Measurements from ENCODE around the gene PIEZO1. TPM values are rescaled to one million over a fixed set of nuclear protein-coding genes. Genes with fewer than 3 reads are reported as not detected.

PIEZO1 gene
- total RNA-seq, 6 experiments from 2014 or later, result 48.9 to 91.9 (median 64.4) TPM

GRCh38 chr16:88713568-88714419 is 71.2 kb downstream of the PIEZO1 start:
- ATAC-seq (peak in 2 of 4 donors; percentile 1 to 45), DNase-seq (no peak)

GRCh38 chr16:88713054-88713453 is 72.0 kb downstream of the PIEZO1 start:
- H3K36me3 ChIP-seq, result peaks cover 0 to 45% (median 17%) of the 10 kb centered on the region in 4 donors
- intact Hi-C loops (cut with DNase I), result no loop called here

More at GRCh38 chr16:88713568-88714419, 71.2 kb downstream of the PIEZO1 start:
- H3K4me1 ChIP-seq, result no peaks in the 10 kb centered on the region
- no peaks in the 10 kb centered on the region for H3K27me3 ChIP-seq
- 0% methylated on average over 1 of the region's 30 CpGs for WGBS (ENCODE audit: insufficient coverage, low coverage, low lambda C conversion rate, missing lambda C conversion rate)
- no peaks in the 10 kb centered on the region for H3K9me3 ChIP-seq
- peaks cover 0 to 52% (median 17%) of the 10 kb centered on the region in 4 donors for H3K36me3 ChIP-seq
- H3K4me3 ChIP-seq, result no peak overlapping the region
- H3K27ac ChIP-seq, result no peak overlapping the region
- intact Hi-C loops (cut with DNase I), result no loop called here
- TF ChIP-seq CTCF (IDR thresholded peaks at IDR 0.05), result no peak
- no peak for TF ChIP-seq POLR2A (IDR thresholded peaks at IDR 0.05)

GRCh38 chr16:88712362-88712979 is 72.5 kb downstream of the PIEZO1 start:
- H3K36me3 ChIP-seq, result peaks cover 0 to 40% (median 17%) of the 10 kb centered on the region in 4 donors
- DNase-seq, result no peak

More at GRCh38 chr16:88713054-88713453, 72.0 kb downstream of the PIEZO1 start:
- Histone ChIP-seq H3K4me1 (no peaks in the 10 kb centered on the region), H3K9me3 (no peaks in the 10 kb centered on the region), H3K27me3 (no peaks in the 10 kb centered on the region), H3K4me3 (no peak overlapping the region), H3K27ac (no peak overlapping the region)
- TF ChIP-seq CTCF (IDR thresholded peaks at IDR 0.05), result no peak
- TF ChIP-seq POLR2A (IDR thresholded peaks at IDR 0.05), result no peak
- WGBS (ENCODE audit: insufficient coverage, low coverage, low lambda C conversion rate, missing lambda C conversion rate), result 82% methylated on average over 4 of the region's 15 CpGs
- ATAC-seq, result no peak
- no peak for DNase-seq

More at GRCh38 chr16:88712362-88712979, 72.5 kb downstream of the PIEZO1 start:
- Histone ChIP-seq H3K9me3 (no peaks in the 10 kb centered on the region), H3K4me1 (peaks cover 0 to 1% (median 0%) of the 10 kb centered on the region in 4 donors), H3K27ac (no peak overlapping the region), H3K4me3 (no peak overlapping the region), H3K27me3 (no peaks in the 10 kb centered on the region)
- no peak for ATAC-seq
- intact Hi-C loops (cut with DNase I), result no loop called here
- TF ChIP-seq POLR2A (IDR thresholded peaks at IDR 0.05) (no peak), CTCF (IDR thresholded peaks at IDR 0.05) (no peak)
- 58% methylated on average over 2 of the region's 25 CpGs for WGBS (ENCODE audit: insufficient coverage, low coverage, low lambda C conversion rate, missing lambda C conversion rate)

Data from right lobe of liver (tissue), 6 donors.